Diencephalon (tissue), 1 donor: ENCODE measurements around the gene RLN3. TPM values are rescaled to one million over a fixed set of nuclear protein-coding genes. Genes with fewer than 3 reads are reported as not detected.

Experiments used
- total RNA-seq: library from RNA; depleted of rRNA; stranded (reverse); fragments of >200 nt; gene quantifications from one replicate; pipeline ENCODE4 v1.2.3, GENCODE V29; 2014

The RLN3 gene
- total RNA-seq: not detected

GRCh38 chr19:14027856-14028450, at the start of gene RLN3:
RLN3 (plus strand) TSS chr19:14028148; CDS start chr19:14028205, 57 bp downstream.

GRCh38 chr19:14006085-14006765, 21.7 kb upstream of the RLN3 start, which contains the start of gene RFX1:
RFX1 (minus strand) TSS chr19:14006320; CDS start chr19:13993843, 12,477 bp downstream.

GRCh38 chr19:14031719-14032480, 4.0 kb downstream of the RLN3 start, which contains the start of gene IL27RA:
IL27RA (plus strand) TSS chr19:14031762; CDS start chr19:14031873, 111 bp downstream.

GRCh38 chr19:14061751-14062557, 34.0 kb downstream of the RLN3 start, which contains the start of gene PALM3:
PALM3 (minus strand) TSS chr19:14062076; CDS start chr19:14061980, 96 bp downstream.

GRCh38 chr19:14072535-14073260, 44.8 kb downstream of the RLN3 start, which contains the start of gene MISP3:
MISP3 (plus strand) TSS chr19:14072786; CDS start chr19:14073310, 524 bp downstream.

Other genes starting within 250 kb of the RLN3 start
- gene ZSWIM4, start 232.7 kb upstream of the RLN3 start, total RNA-seq: 5.3 TPM
- gene NANOS3, start 151.0 kb upstream of the RLN3 start, total RNA-seq: 1.2 TPM
- 11.1 TPM for gene BRME1, start 122.0 kb upstream of the RLN3 start, total RNA-seq
- gene CC2D1A, start 121.9 kb upstream of the RLN3 start, total RNA-seq: 16.8 TPM
- 1.6 TPM for gene PODNL1, start 89.7 kb upstream of the RLN3 start, total RNA-seq
- gene DCAF15, start 75.6 kb upstream of the RLN3 start, total RNA-seq: 10.6 TPM
- 4.2 TPM for gene RFX1, start 21.8 kb upstream of the RLN3 start, total RNA-seq
- 3.9 TPM for gene IL27RA, start 3.6 kb downstream of the RLN3 start, total RNA-seq
- gene PALM3, start 33.9 kb downstream of the RLN3 start, total RNA-seq: 6.0 TPM
- 1.8 TPM for gene MISP3, start 44.6 kb downstream of the RLN3 start, total RNA-seq
- not detected for gene C19orf67, start 57.6 kb downstream of the RLN3 start, total RNA-seq
- 26.1 TPM for gene SAMD1, start 62.6 kb downstream of the RLN3 start, total RNA-seq
- 60.7 TPM for gene PRKACA, start 89.6 kb downstream of the RLN3 start, total RNA-seq
- gene ASF1B, start 108.4 kb downstream of the RLN3 start, total RNA-seq: 1.6 TPM
- gene ADGRL1, start 178.0 kb downstream of the RLN3 start, total RNA-seq: 95.7 TPM